CD4-positive, CD25-positive, alpha-beta regulatory T cell (primary cell): Measurements from ENCODE around the gene CALM3. TPM values are rescaled to one million over a fixed set of nuclear protein-coding genes. Genes with fewer than 3 reads are reported as not detected.
A peak's percentile ranks its signal among the peaks of the same experiment; 100 is the strongest.

Experiments used
- ATAC-seq, 2 donors: fragments of 150-1000 bp; cut with Tn5 transposase; one replicate each; pipeline ENCODE4 v1.10.0; 2021; ENCODE audit warnings: low read depth in 2 of 2, moderate number of reproducible peaks in 2 of 2, moderate library complexity in 1 of 2
- DNase-seq, 3 donors: peaks; one replicate each; pipeline versions ENCODE4 v3.0.0 to v3.0.0-alpha.2; 2012 to 2022; ENCODE audit warnings: mixed read lengths in 1 of 3
- H3K27ac ChIP-seq: one replicate; pipeline ENCODE4 v1.7.0; 2013; ENCODE audit warnings: mild to moderate bottlenecking, low read length; ENCODE audit not compliant: insufficient read depth, poor library complexity, severe bottlenecking
- H3K27me3 ChIP-seq: one replicate; pipeline ENCODE4 v1.7.0; 2013; ENCODE audit warnings: low read length; ENCODE audit not compliant: control insufficient read depth, insufficient read depth
- H3K36me3 ChIP-seq: one replicate; pipeline ENCODE4 v1.7.0; 2013; ENCODE audit warnings: mild to moderate bottlenecking, low read length, moderate library complexity; ENCODE audit not compliant: control insufficient read depth, insufficient read depth
- H3K4me1 ChIP-seq: 2 replicates; pipeline ENCODE4 v1.7.0; 2013; ENCODE audit warnings: mild to moderate bottlenecking, low read length; ENCODE audit not compliant: insufficient read depth, control insufficient read depth, poor library complexity, severe bottlenecking
- H3K4me3 ChIP-seq: one replicate; pipeline ENCODE4 v1.7.0; 2013; ENCODE audit warnings: low read depth, mild to moderate bottlenecking, low read length, moderate library complexity
- H3K9me3 ChIP-seq, 2 experiments: 1 replicate in 1 of 2; 2 replicates in 1 of 2; pipeline ENCODE4 v1.7.0; 2013; ENCODE audit warnings: low read length in 2 of 2, mild to moderate bottlenecking in 1 of 2, moderate library complexity in 1 of 2; ENCODE audit not compliant: control insufficient read depth in 2 of 2
- H3K27ac Mint-ChIP-seq, 3 donors: one replicate each; pipeline ENCODE4 v1.8.0; 2020 to 2022; ENCODE audit warnings: mild to moderate bottlenecking in 3 of 3, mixed read lengths in 3 of 3, moderate library complexity in 2 of 3
- H3K27me3 Mint-ChIP-seq: one replicate; pipeline ENCODE4 v1.8.0; 2022; ENCODE audit warnings: mild to moderate bottlenecking, mixed read lengths
- H3K36me3 Mint-ChIP-seq: one replicate; pipeline ENCODE4 v1.8.0; 2020; ENCODE audit warnings: mixed read lengths
- H3K4me1 Mint-ChIP-seq, 4 donors: one replicate each; pipeline ENCODE4 v1.8.0; 2020 to 2022; ENCODE audit warnings: mixed read lengths in 4 of 4, mild to moderate bottlenecking in 1 of 4
- H3K4me3 Mint-ChIP-seq, 4 donors: one replicate each; pipeline ENCODE4 v1.8.0; 2020 to 2022; ENCODE audit warnings: mild to moderate bottlenecking in 4 of 4, mixed read lengths in 4 of 4, moderate library complexity in 3 of 4
- H3K9me3 Mint-ChIP-seq, 7 donors: one replicate each; pipeline ENCODE4 v1.8.0; 2020 to 2022; ENCODE audit warnings: mixed read lengths in 7 of 7, mild to moderate bottlenecking in 3 of 7, moderate library complexity in 2 of 7
- polyA plus RNA-seq, 4 donors: library from polyadenylated mRNA; unstranded; fragments of 300-500 nt; fragmentation: Illumina TruSeq; gene quantifications; one replicate each; pipeline ENCODE4 v1.2.3, GENCODE V29; 2021
- total RNA-seq: library from RNA; stranded (reverse); gene quantifications from one replicate; pipeline ENCODE4 v1.2.3, GENCODE V29; 2022

CALM3 gene
- total and polyA plus RNA-seq, 5 donors from 2014 or later: 207 to 361 (median 286) TPM

GRCh38 chr19:46618670-46619231 is 17.6 kb downstream of the CALM3 start:
- peak in 1 of 3 donors; percentile 69 for DNase-seq

GRCh38 chr19:46620267-46620666 is 19.1 kb downstream of the CALM3 start:
- no peaks in the 10 kb centered on the region for H3K27me3 ChIP-seq
- H3K4me3 Mint-ChIP-seq: peak overlapping the region; percentile 22 to 91 (median 88)
- H3K36me3 Mint-ChIP-seq: no peaks in the 10 kb centered on the region
- H3K4me1 Mint-ChIP-seq: peaks cover 5 to 78% (median 34%) of the 10 kb centered on the region in 4 donors
- no peak for ATAC-seq
- H3K4me1 ChIP-seq: peaks cover 77% of the 10 kb centered on the region
- H3K9me3 Mint-ChIP-seq: peaks cover 0 to 2% (median 0%) of the 10 kb centered on the region in 7 donors
- no peaks in the 10 kb centered on the region for H3K27me3 Mint-ChIP-seq
- peak overlapping the region in 1 of 3 donors; percentile 98 for H3K27ac Mint-ChIP-seq
- no peaks in the 10 kb centered on the region for H3K36me3 ChIP-seq
- no peak for DNase-seq
- no peaks in the 10 kb centered on the region for H3K9me3 ChIP-seq
- peak overlapping the region; percentile 76 for H3K27ac ChIP-seq
- no peak overlapping the region for H3K4me3 ChIP-seq

More at GRCh38 chr19:46618670-46619231, 17.6 kb downstream of the CALM3 start:
- Mint-ChIP-seq H3K27me3 (no peaks in the 10 kb centered on the region), H3K27ac (peak overlapping the region in 2 of 3 donors; percentile 94 to 98), H3K4me3 (peak overlapping the region; percentile 46 to 82 (median 66)), H3K4me1 (peaks cover 12 to 78% (median 37%) of the 10 kb centered on the region in 4 donors), H3K9me3 (peaks cover 0 to 2% (median 0%) of the 10 kb centered on the region in 7 donors), H3K36me3 (no peaks in the 10 kb centered on the region)
- Histone ChIP-seq H3K36me3 (no peaks in the 10 kb centered on the region), H3K4me3 (peak overlapping the region; percentile 45), H3K27me3 (no peaks in the 10 kb centered on the region), H3K9me3 (no peaks in the 10 kb centered on the region), H3K4me1 (peaks cover 76% of the 10 kb centered on the region), H3K27ac (peak overlapping the region; percentile 76)
- peak in 1 of 2 donors; percentile 16 for ATAC-seq

- Histone ChIP-seq H3K4me1 (peaks cover 77% of the 10 kb centered on the region), H3K36me3 (no peaks in the 10 kb centered on the region), H3K27me3 (no peaks in the 10 kb centered on the region), H3K9me3 (no peaks in the 10 kb centered on the region), H3K27ac (peak overlapping the region; percentile 76), H3K4me3 (no peak overlapping the region)
- H3K27ac Mint-ChIP-seq: peak overlapping the region in 2 of 3 donors; percentile 94 to 98
- H3K4me1 Mint-ChIP-seq: peaks cover 5 to 82% (median 34%) of the 10 kb centered on the region in 4 donors
- H3K36me3 Mint-ChIP-seq: no peaks in the 10 kb centered on the region
- ATAC-seq (no peak), DNase-seq (no peak)
- peak overlapping the region in 3 of 4 donors; percentile 85 to 91 (median 90) for H3K4me3 Mint-ChIP-seq
- H3K9me3 Mint-ChIP-seq: peaks cover 0 to 2% (median 0%) of the 10 kb centered on the region in 7 donors
- H3K27me3 Mint-ChIP-seq: no peaks in the 10 kb centered on the region
These were observed 19.6 kb downstream of the CALM3 start for GRCh38 chr19:46620716-46621115.

- no peak for ATAC-seq
- Histone ChIP-seq H3K27ac (peak overlapping the region; percentile 47), H3K9me3 (no peaks in the 10 kb centered on the region), H3K36me3 (no peaks in the 10 kb centered on the region), H3K27me3 (no peaks in the 10 kb centered on the region), H3K4me3 (peak overlapping the region; percentile 13), H3K4me1 (peaks cover 72% of the 10 kb centered on the region)
- H3K27ac Mint-ChIP-seq: peak overlapping the region; percentile 26 to 96 (median 94)
- no peaks in the 10 kb centered on the region for H3K36me3 Mint-ChIP-seq
- no peak for DNase-seq
- H3K4me1 Mint-ChIP-seq: peaks cover 5 to 82% (median 32%) of the 10 kb centered on the region in 4 donors
- no peaks in the 10 kb centered on the region for H3K27me3 Mint-ChIP-seq
- H3K4me3 Mint-ChIP-seq: peak overlapping the region in 3 of 4 donors; percentile 90 to 91 (median 91)
- peaks cover 0 to 2% (median 0%) of the 10 kb centered on the region in 7 donors for H3K9me3 Mint-ChIP-seq
These were observed 20.3 kb downstream of the CALM3 start for GRCh38 chr19:46621191-46622117.

GRCh38 chr19:46622118-46622446 is 21.0 kb downstream of the CALM3 start:
- peak overlapping the region; percentile 47 for H3K4me3 ChIP-seq

GRCh38 chr19:46623915-46624502 is 22.9 kb downstream of the CALM3 start:
- peaks cover 47% of the 10 kb centered on the region for H3K4me1 ChIP-seq
- H3K27me3 ChIP-seq: no peaks in the 10 kb centered on the region
- H3K4me1 Mint-ChIP-seq: peaks cover 0 to 79% (median 26%) of the 10 kb centered on the region in 4 donors
- H3K36me3 ChIP-seq: no peaks in the 10 kb centered on the region
- peak overlapping the region in 3 of 4 donors; percentile 70 to 93 (median 93) for H3K4me3 Mint-ChIP-seq
- H3K9me3 ChIP-seq: no peaks in the 10 kb centered on the region
- ATAC-seq (no peak), DNase-seq (no peak)
- H3K36me3 Mint-ChIP-seq: no peaks in the 10 kb centered on the region
- peak overlapping the region; percentile 38 for H3K4me3 ChIP-seq
- no peaks in the 10 kb centered on the region for H3K27me3 Mint-ChIP-seq
- peak overlapping the region; percentile 14 for H3K27ac ChIP-seq
- H3K9me3 Mint-ChIP-seq: no peaks in the 10 kb centered on the region
- peak overlapping the region in 2 of 3 donors; percentile 83 to 96 for H3K27ac Mint-ChIP-seq

More at GRCh38 chr19:46622118-46622446, 21.0 kb downstream of the CALM3 start:
- H3K9me3 ChIP-seq: no peaks in the 10 kb centered on the region
- no peaks in the 10 kb centered on the region for H3K27me3 ChIP-seq
- ATAC-seq: no peak
- Mint-ChIP-seq H3K27ac (peak overlapping the region; percentile 26 to 96 (median 94)), H3K9me3 (peaks cover 0 to 2% (median 0%) of the 10 kb centered on the region in 7 donors), H3K4me3 (peak overlapping the region in 3 of 4 donors; percentile 90 to 91 (median 91)), H3K27me3 (no peaks in the 10 kb centered on the region), H3K36me3 (no peaks in the 10 kb centered on the region), H3K4me1 (peaks cover 0 to 81% (median 27%) of the 10 kb centered on the region in 4 donors)
- peak overlapping the region; percentile 47 for H3K27ac ChIP-seq
- H3K36me3 ChIP-seq: no peaks in the 10 kb centered on the region
- peaks cover 65% of the 10 kb centered on the region for H3K4me1 ChIP-seq
- DNase-seq: peak in 1 of 3 donors; percentile 65

GRCh38 chr19:46624958-46625661 is 24.0 kb downstream of the CALM3 start, which contains the start of gene PTGIR:
TSS of gene PTGIR (minus strand) at chr19:46625089. CDS start at chr19:46624225, 864 bp downstream.
- ATAC-seq: peak; percentile 29 to 34
- Mint-ChIP-seq H3K4me1 (peaks cover 0 to 78% (median 21%) of the 10 kb centered on the region in 4 donors), H3K4me3 (peak within 1 kb of the TSS in 3 of 4 donors; percentile 70 to 93 (median 93)), H3K27me3 (no peaks in the 10 kb centered on the region), H3K27ac (peak within 1 kb of the TSS; percentile 83 to 96 (median 85)), H3K36me3 (no peaks in the 10 kb centered on the region), H3K9me3 (no peaks in the 10 kb centered on the region)
- Histone ChIP-seq H3K9me3 (no peaks in the 10 kb centered on the region), H3K36me3 (no peaks in the 10 kb centered on the region), H3K27me3 (no peaks in the 10 kb centered on the region), H3K27ac (peak within 1 kb of the TSS; percentile 41), H3K4me1 (peaks cover 36% of the 10 kb centered on the region), H3K4me3 (peak within 1 kb of the TSS; percentile 57)
- peak in 1 of 3 donors; percentile 56 for DNase-seq
